Nephron progenitor cell (in vitro differentiated cells): ENCODE results near the gene ZNF281.

Source experiments
- DNase-seq: peaks from one replicate; pipeline ENCODE4 v3.0.0; 2021
- H3K27ac Mint-ChIP-seq: 2 replicates; pipeline ENCODE4 v1.8.0; 2021; ENCODE audit warnings: mild to moderate bottlenecking, moderate library complexity, mixed read lengths
- H3K27me3 Mint-ChIP-seq: 2 replicates; pipeline ENCODE4 v1.8.0; 2021; ENCODE audit warnings: mild to moderate bottlenecking, low read depth, mixed read lengths; ENCODE audit not compliant: poor library complexity
- H3K36me3 Mint-ChIP-seq: 2 replicates; pipeline ENCODE4 v1.8.0; 2021; ENCODE audit warnings: low read depth, mixed read lengths
- H3K4me1 Mint-ChIP-seq: 2 replicates; pipeline ENCODE4 v1.8.0; 2021; ENCODE audit warnings: mixed read lengths
- H3K4me3 Mint-ChIP-seq: 2 replicates; pipeline ENCODE4 v1.8.0; 2021; ENCODE audit warnings: mild to moderate bottlenecking, moderate library complexity, mixed read lengths
- H3K9me3 Mint-ChIP-seq: 2 replicates; pipeline ENCODE4 v1.8.0; 2021; ENCODE audit warnings: mild to moderate bottlenecking, moderate library complexity, mixed read lengths
- CTCF ChIP-seq: fragments of 200-600 bp; sonication (generic); IDR thresholded peaks from 2 replicates; pipeline ENCODE4 v1.5.0; 2021; ENCODE audit warnings: antibody characterized with exemption

Gene ZNF281

GRCh38 chr1:200409761-200410565, at the start of gene ZNF281:
Gene ZNF281, minus strand, starts transcription at chr1:200410036. Its CDS starts 331 bp downstream, at chr1:200409705.
- H3K27me3 Mint-ChIP-seq = peaks cover 7% of the 10 kb centered on the region
- H3K4me3 Mint-ChIP-seq = peak within 1 kb of the TSS; percentile 99
- peak within 1 kb of the TSS; percentile 98 for H3K27ac Mint-ChIP-seq
- peaks cover 48% of the 10 kb centered on the region for H3K36me3 Mint-ChIP-seq
- H3K9me3 Mint-ChIP-seq = peaks cover 35% of the 10 kb centered on the region
- peaks cover 67% of the 10 kb centered on the region for H3K4me1 Mint-ChIP-seq
- TF ChIP-seq CTCF = no peak
- peak; percentile 98 for DNase-seq

DNA sequence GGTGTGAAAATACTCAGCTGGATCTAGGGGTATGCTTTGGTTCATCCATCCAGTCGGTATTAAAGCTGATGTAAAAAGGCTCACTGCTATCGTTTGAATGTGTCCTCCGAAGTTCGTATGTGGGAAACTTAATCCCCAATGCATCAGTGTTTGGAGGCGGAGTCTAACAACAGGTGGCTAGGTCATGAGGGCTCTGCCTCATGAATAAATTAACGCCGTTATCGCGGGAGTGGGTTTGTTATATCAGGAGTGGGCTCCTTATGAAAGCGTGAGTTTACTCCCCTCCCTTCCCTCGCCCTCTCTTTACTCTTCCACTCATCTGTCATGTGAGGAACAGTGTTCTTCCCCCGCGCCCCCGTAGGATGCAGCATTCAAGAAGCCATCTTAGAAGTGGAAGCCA, 48.9 kb upstream of the ZNF281 start:
- Mint-ChIP-seq H3K9me3 (no peaks in the 10 kb centered on the region), H3K4me3 (no peak overlapping the region), H3K4me1 (peaks cover 15% of the 10 kb centered on the region), H3K27me3 (no peaks in the 10 kb centered on the region), H3K36me3 (no peaks in the 10 kb centered on the region), H3K27ac (no peak overlapping the region)
- TF ChIP-seq CTCF = no peak
- no peak for DNase-seq

DNA sequence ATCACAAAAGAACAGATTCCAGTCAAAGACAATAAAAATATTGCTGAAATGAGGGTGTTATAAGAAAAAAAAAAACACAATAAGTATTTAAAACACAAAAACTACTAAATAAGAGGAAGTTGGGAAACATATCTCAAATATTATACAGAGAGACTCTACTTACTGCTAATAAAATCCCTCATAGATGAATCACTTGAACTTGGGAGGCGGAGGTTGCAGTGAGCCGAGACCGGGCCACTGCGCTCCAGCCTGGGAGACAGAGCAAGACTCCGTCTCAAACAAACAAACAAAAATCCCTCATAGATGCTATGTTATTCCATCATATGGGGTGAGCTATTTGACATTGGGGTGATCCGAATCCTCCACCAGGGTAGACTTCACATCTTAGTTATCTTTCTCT, 48.0 kb upstream of the ZNF281 start:
- H3K9me3 Mint-ChIP-seq = no peaks in the 10 kb centered on the region
- no peak for DNase-seq
- no peak for TF ChIP-seq CTCF
- no peak overlapping the region for H3K4me3 Mint-ChIP-seq
- H3K4me1 Mint-ChIP-seq = peaks cover 24% of the 10 kb centered on the region
- H3K27me3 Mint-ChIP-seq = no peaks in the 10 kb centered on the region
- no peaks in the 10 kb centered on the region for H3K36me3 Mint-ChIP-seq
- H3K27ac Mint-ChIP-seq = no peak overlapping the region

- Mint-ChIP-seq H3K4me3 (no peak overlapping the region), H3K27ac (peak overlapping the region; percentile 52), H3K36me3 (no peaks in the 10 kb centered on the region), H3K27me3 (no peaks in the 10 kb centered on the region), H3K9me3 (no peaks in the 10 kb centered on the region), H3K4me1 (peaks cover 27% of the 10 kb centered on the region)
- no peak for DNase-seq
- TF ChIP-seq CTCF = no peak
These were observed 44.6 kb upstream of the ZNF281 start for GRCh38 chr1:200454425-200454824.

GRCh38 chr1:200453553-200453905, 43.7 kb upstream of the ZNF281 start:
- Mint-ChIP-seq H3K36me3 (no peaks in the 10 kb centered on the region), H3K4me3 (no peak overlapping the region), H3K27me3 (no peaks in the 10 kb centered on the region), H3K27ac (peak overlapping the region; percentile 74), H3K9me3 (no peaks in the 10 kb centered on the region), H3K4me1 (peaks cover 27% of the 10 kb centered on the region)
- TF ChIP-seq CTCF = no peak
- no peak for DNase-seq
